Vagina (tissue), 2 donors: ENCODE measurements around the gene PABPN1. TPM values are rescaled to one million over a fixed set of nuclear protein-coding genes. Genes with fewer than 3 reads are reported as not detected.
A peak's percentile ranks its signal among the peaks of the same experiment; 100 is the strongest.
"Not testable (repeated sequence)": the region's sequence is repeated elsewhere in the genome, so short reads cannot be mapped to it uniquely, and the experiment has no call there.

ENCODE experiments used
- DNase-seq, 2 donors: peaks; one replicate each; pipeline ENCODE4 v3.0.0-alpha.2; 2017; ENCODE audit errors: extremely low spot score in 2 of 2
- H3K27ac ChIP-seq: fragments of 200-600 bp; sonication (generic); one replicate; pipeline ENCODE4 v1.5.1; 2019
- H3K27me3 ChIP-seq: fragments of 200-600 bp; sonication (generic); one replicate; pipeline ENCODE4 v1.5.1; 2019
- H3K36me3 ChIP-seq, 2 donors: fragments of 200-600 bp; sonication (generic); one replicate each; pipeline ENCODE4 v1.5.1; 2017 to 2019
- H3K4me1 ChIP-seq: fragments of 200-600 bp; sonication (generic); one replicate; pipeline ENCODE4 v1.5.1; 2019
- H3K4me3 ChIP-seq, 2 donors: fragments of 200-600 bp; sonication (generic); 1 replicate in 1 of 2; 2 replicates in 1 of 2; pipeline ENCODE4 v1.5.1; 2016 to 2019
- H3K9me3 ChIP-seq: fragments of 200-600 bp; sonication (generic); one replicate; pipeline ENCODE4 v1.5.1; 2019
- POLR2A ChIP-seq, 2 donors: fragments of 450-650 bp; IDR thresholded peaks; one replicate each; pipeline ENCODE4 v1.6.1; 2017; ENCODE audit warnings: antibody characterized with exemption in 2 of 2, mild to moderate bottlenecking in 2 of 2, moderate library complexity in 2 of 2
- POLR2AphosphoS5 ChIP-seq, 2 donors: sonication (generic); formaldehyde crosslinking; IDR thresholded peaks; one replicate each; pipeline ENCODE4 v1.9.0; 2017; ENCODE audit warnings: antibody characterized with exemption in 2 of 2, mild to moderate bottlenecking in 2 of 2, low read depth in 1 of 2; ENCODE audit not compliant: insufficient read depth in 1 of 2
- intact Hi-C: fragments of 100-400 bp; cut with DNase I; formaldehyde crosslinking; loops from one replicate; pipeline ENCODE4 v1.15.1; 2023
- total RNA-seq: library from RNA; depleted of rRNA; stranded (reverse); fragments of >200 nt; gene quantifications from one replicate; pipeline ENCODE4 v1.2.3, GENCODE V29; 2016
- TF ChIP-seq, protein P1 (sequence below), 3 experiments: fragments of 450-650 bp in 2 of 3; fragments of 200-600 bp in 1 of 3; sonication (generic) in 1 of 3; IDR thresholded peaks; one replicate each; pipeline ENCODE4 v1.5.1; 2017 to 2019; ENCODE audit warnings: antibody characterized with exemption in 3 of 3, mild to moderate bottlenecking in 2 of 3, moderate library complexity in 2 of 3

The PABPN1 gene, protein sequence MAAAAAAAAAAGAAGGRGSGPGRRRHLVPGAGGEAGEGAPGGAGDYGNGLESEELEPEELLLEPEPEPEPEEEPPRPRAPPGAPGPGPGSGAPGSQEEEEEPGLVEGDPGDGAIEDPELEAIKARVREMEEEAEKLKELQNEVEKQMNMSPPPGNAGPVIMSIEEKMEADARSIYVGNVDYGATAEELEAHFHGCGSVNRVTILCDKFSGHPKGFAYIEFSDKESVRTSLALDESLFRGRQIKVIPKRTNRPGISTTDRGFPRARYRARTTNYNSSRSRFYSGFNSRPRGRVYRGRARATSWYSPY
- 66.0 TPM for total RNA-seq

DNA sequence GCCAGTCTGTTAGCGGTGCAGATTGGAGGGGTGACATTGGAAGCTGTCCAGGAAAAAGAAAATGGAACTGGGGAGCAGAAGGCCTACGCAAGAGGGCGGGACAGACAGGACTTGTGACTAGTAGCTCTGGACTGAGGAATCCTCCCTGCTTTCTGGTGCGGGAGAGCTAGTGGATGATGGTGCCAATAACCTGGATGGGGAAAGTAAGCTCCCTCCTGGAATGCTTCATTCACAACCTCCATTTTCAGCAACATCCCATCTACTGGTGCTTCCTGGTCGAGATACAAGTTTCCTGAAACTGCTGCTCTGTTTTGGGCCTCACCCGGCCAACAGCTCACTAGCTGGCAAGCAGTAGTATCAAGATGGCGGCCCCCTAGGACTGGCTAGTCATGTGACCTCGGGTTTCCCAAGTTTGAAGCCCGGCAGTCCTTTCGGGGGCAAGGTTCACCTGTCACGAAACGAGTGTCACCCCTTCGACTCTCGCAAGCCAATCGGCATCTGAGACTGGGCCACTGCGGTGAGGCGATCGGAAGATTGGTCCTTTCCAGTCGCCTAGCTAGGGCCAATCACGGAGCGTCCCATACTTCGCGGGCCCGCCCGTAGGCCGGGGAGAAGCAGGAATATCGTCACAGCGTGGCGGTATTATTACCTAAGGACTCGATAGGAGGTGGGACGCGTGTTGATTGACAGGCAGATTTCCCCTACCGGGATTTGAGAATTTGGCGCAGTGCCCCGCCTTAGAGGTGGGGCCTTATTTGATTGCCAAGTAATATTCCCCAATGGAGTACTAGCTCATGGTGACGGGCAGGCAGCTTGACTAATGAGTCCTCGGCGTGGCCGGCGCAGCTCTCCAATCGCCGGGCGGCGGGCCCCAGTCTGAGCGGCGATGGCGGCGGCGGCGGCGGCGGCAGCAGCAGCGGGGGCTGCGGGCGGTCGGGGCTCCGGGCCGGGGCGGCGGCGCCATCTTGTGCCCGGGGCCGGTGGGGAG is at the start of gene PABPN1:
Gene PABPN1 (plus strand): TSS at position 874 of the 988 bp plus-strand sequence. CDS start 13 bp downstream, at position 887.
- intact Hi-C loops: loop anchor here (5.0 to 10.0 kb wide), 3 partner anchors 56 to 241 kb away; partner anchors contain the start of gene NGDN
- H3K4me3 ChIP-seq: peak within 1 kb of the TSS; percentile 82 to 99
- peak; percentile 100 for DNase-seq
- H3K27ac ChIP-seq: peak within 1 kb of the TSS; percentile 97
- H3K27me3 ChIP-seq: no peaks in the 10 kb centered on the region
- H3K4me1 ChIP-seq: peaks cover 26% of the 10 kb centered on the region
- H3K9me3 ChIP-seq: no peaks in the 10 kb centered on the region
- peaks cover 0 to 29% of the 10 kb centered on the region in 2 donors for H3K36me3 ChIP-seq
- peak in 1 of 2 donors; percentile 81 for TF ChIP-seq POLR2A (IDR thresholded peaks at IDR 0.05)
- peak; percentile 95 for TF ChIP-seq POLR2AphosphoS5 (IDR thresholded peaks at IDR 0.05; ENCODE audit: insufficient read depth in 1 of 2, low read depth in 1 of 2)
- TF ChIP-seq, protein P1, sequence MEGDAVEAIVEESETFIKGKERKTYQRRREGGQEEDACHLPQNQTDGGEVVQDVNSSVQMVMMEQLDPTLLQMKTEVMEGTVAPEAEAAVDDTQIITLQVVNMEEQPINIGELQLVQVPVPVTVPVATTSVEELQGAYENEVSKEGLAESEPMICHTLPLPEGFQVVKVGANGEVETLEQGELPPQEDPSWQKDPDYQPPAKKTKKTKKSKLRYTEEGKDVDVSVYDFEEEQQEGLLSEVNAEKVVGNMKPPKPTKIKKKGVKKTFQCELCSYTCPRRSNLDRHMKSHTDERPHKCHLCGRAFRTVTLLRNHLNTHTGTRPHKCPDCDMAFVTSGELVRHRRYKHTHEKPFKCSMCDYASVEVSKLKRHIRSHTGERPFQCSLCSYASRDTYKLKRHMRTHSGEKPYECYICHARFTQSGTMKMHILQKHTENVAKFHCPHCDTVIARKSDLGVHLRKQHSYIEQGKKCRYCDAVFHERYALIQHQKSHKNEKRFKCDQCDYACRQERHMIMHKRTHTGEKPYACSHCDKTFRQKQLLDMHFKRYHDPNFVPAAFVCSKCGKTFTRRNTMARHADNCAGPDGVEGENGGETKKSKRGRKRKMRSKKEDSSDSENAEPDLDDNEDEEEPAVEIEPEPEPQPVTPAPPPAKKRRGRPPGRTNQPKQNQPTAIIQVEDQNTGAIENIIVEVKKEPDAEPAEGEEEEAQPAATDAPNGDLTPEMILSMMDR (IDR thresholded peaks at IDR 0.05): no peak

DNA sequence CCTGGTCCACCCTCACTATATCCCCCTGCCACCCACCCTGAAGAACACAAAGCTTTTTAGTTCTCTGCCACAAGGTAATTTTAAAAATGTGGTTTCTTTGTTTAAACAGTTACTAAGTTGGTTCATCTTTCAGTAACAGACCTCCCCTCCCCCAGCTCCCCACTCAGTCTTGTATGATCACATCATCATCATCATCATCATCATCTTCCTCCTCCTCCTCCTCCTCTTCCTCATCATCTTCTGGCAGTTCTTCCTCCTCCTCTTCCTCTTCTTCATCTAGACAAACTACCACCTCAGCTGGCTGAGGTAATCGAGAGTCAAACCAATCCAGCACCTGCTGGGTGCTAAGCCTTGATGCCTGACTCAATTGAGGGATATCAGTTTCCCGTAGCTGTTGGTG is 45.8 kb upstream of the PABPN1 start:
- Histone ChIP-seq H3K27me3 (no peaks in the 10 kb centered on the region), H3K27ac (no peak overlapping the region), H3K4me3 (no peak overlapping the region), H3K36me3 (peaks cover 0 to 10% of the 10 kb centered on the region in 2 donors), H3K4me1 (no peaks in the 10 kb centered on the region), H3K9me3 (no peaks in the 10 kb centered on the region)
- no peak for DNase-seq
- TF ChIP-seq, protein P1 (IDR thresholded peaks at IDR 0.05): no peak
- TF ChIP-seq POLR2A (IDR thresholded peaks at IDR 0.05) (no peak), POLR2AphosphoS5 (IDR thresholded peaks at IDR 0.05; ENCODE audit: insufficient read depth in 1 of 2, low read depth in 1 of 2) (no peak)
- intact Hi-C loops: no loop called here

DNA sequence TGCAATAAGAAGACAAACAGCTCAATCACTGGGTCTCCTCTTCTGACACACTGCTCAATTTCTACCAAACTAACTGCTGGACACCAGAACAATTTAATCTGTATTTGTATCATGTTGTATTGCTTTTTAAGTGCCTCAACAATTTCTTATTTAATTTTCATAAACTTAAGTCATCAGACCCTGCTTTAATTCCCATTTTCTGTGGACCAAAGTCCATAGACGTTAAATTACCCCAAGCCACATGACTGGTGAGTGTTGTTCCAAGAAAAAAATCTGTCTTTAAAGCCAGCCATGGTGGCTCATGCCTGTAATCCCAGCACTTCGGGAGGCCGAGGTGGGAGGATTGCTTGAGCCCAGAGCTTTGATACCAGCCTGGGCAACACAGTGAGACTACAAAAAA is 44.1 kb upstream of the PABPN1 start:
- Histone ChIP-seq H3K9me3 (no peaks in the 10 kb centered on the region), H3K27ac (no peak overlapping the region), H3K36me3 (peaks cover 0 to 10% of the 10 kb centered on the region in 2 donors), H3K4me3 (no peak overlapping the region), H3K4me1 (no peaks in the 10 kb centered on the region), H3K27me3 (no peaks in the 10 kb centered on the region)
- DNase-seq: no peak
- intact Hi-C loops: no loop called here
- TF ChIP-seq, protein P1 (IDR thresholded peaks at IDR 0.05): no peak
- no peak for TF ChIP-seq POLR2A (IDR thresholded peaks at IDR 0.05)
- TF ChIP-seq POLR2AphosphoS5 (IDR thresholded peaks at IDR 0.05; ENCODE audit: insufficient read depth in 1 of 2, low read depth in 1 of 2): no peak

DNA sequence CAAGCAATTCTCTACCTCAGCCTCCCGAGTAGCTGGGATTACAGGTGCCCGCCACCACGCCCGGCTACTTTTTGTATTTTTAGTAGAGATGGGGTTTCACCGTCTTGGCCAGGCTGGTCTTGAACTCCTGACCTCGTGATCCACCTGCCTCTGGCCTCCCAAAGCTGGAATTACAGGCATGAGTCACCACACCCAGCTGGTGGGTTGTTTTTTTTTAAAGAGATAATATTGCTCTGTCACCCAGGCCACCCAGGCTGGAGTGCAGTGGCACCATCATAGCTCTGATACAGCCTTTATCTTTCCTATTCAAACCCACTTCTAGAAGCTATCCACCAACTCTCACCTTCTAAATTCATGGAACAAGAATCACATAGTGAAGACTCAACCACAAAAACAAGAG is 43.3 kb upstream of the PABPN1 start:
- DNase-seq, H3K4me1 ChIP-seq, H3K27me3 ChIP-seq, H3K4me3 ChIP-seq, H3K9me3 ChIP-seq, intact Hi-C loops, H3K27ac ChIP-seq: not testable (repeated sequence)
- peaks cover 0 to 10% of the 10 kb centered on the region in 2 donors for H3K36me3 ChIP-seq

DNA sequence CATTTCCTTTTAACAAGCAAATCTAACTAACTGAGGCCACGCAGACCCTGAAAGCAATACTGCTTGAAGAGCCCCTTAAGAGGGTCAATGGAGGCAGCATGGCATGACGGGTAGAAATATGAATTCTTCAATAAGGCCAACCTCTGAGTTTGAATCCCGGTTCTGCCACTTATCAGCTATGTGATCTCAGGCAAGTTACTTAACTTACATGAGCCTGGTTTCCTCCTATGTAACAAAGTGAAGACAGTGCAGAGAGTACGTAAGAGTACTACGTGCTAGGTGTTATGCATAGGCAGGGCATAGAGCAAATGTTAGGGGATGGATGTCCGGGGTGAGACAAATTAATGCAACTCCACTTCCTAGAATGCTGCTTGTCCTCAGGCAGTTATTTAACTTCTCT is 40.0 kb upstream of the PABPN1 start:
- no peaks in the 10 kb centered on the region for H3K9me3 ChIP-seq
- no peak overlapping the region for H3K4me3 ChIP-seq
- peaks cover 12% of the 10 kb centered on the region for H3K4me1 ChIP-seq
- DNase-seq: no peak
- no peak overlapping the region for H3K27ac ChIP-seq
- H3K27me3 ChIP-seq: no peaks in the 10 kb centered on the region
- peaks cover 0 to 7% of the 10 kb centered on the region in 2 donors for H3K36me3 ChIP-seq
- no peak for TF ChIP-seq POLR2A (IDR thresholded peaks at IDR 0.05)
- intact Hi-C loops: no loop called here
